Measurements from ENCODE around the gene CERKL.

Gene CERKL

DNA sequence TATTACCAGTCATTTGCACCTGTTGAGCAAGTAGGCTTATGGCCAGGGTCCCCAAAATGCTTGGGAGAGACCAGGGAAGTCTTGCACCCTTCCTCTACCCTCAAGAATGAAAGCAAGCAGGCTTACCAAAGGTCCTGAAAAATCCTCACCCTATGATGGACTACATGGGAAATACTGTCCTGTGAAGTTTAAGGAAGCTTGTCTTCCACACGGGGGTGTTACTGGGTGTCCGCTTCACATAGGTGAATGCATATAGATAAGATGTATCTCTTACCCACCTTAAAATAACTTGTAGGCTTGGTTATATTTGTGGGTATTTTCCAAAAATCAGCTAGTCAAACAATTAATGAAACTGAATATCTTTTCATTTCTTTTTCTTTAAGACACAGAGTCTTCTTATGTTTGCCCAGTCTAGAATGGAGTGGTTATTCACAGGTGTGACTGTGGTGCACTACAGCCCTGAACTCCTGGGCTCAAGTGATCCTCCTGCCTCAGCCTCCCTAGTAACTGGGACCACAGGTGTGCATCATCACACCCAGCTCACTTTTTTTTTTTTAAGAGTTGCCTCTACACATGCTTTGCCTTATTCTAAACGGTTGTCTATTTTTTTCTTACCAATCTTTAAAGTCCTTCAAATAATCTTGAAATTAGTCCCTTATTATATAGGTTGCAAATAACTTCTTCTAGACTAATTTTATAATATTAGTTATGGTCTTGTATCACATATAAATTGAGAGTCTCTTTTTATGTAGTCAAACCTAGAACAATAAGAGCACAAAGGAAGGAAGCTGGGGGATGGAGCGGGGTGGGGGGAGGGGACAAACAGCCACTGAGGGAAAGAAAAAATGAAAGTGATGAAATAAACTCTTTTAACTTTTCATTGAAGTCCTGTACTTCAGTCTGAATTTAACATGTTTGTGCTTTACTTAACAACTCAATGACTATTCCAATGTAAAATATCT is 49.0 kb downstream of the CERKL start:
- TF ChIP-seq, protein P1, sequence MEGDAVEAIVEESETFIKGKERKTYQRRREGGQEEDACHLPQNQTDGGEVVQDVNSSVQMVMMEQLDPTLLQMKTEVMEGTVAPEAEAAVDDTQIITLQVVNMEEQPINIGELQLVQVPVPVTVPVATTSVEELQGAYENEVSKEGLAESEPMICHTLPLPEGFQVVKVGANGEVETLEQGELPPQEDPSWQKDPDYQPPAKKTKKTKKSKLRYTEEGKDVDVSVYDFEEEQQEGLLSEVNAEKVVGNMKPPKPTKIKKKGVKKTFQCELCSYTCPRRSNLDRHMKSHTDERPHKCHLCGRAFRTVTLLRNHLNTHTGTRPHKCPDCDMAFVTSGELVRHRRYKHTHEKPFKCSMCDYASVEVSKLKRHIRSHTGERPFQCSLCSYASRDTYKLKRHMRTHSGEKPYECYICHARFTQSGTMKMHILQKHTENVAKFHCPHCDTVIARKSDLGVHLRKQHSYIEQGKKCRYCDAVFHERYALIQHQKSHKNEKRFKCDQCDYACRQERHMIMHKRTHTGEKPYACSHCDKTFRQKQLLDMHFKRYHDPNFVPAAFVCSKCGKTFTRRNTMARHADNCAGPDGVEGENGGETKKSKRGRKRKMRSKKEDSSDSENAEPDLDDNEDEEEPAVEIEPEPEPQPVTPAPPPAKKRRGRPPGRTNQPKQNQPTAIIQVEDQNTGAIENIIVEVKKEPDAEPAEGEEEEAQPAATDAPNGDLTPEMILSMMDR (IDR thresholded peaks at IDR 0.05; ENCODE audit: borderline replicate concordance, insufficient read depth, low read depth, low read length): no peak
- H3K4me3 ChIP-seq (ENCODE audit: low read depth, low read length): no peak overlapping the region

DNA sequence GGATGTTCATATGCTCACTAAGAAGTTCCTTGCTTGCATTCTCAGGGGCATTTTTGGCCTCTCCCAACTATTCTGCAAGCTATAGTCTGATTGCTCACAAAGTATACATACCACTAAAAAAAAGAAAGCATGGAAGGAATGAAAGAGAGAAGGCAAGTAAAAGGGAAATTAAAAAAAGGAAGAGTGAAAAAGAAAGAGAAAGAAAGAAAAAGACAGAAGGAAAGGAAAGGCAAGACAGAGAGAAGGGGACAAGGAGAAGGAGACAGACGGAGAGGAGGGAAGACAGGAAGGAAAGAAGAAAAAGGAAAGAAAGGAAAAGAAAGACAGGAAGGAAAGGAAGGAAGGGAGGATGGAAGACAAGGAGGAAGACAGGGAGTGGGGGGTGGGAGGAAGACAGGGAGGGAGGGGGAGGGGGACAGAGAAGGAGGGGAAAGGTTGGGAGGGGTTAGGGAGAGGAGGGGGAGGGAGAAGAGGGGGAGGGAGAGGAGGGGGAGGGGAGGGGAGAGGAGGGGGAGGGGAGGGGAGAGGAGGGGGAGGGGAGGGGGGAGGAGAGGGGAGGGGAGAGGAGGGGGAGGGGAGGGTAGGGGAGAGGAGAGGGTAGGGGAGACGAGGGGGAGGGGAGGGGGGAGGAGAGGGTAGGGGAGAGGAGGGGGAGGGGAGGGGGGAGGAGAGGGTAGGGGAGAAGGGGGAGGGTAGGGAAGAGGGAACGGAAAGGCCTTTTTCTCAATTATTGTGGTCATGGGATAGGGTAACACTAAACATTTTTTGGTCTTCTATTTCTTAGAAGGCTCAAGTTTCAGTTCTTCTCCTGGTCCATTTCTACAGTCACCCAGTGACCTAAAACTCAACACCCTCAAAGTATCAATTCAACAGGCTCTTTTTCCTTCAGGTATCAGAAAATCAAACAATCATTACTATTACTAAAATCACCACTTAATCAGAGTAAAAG is 50.7 kb downstream of the CERKL start:
- H3K4me3 ChIP-seq (ENCODE audit: low read depth, low read length): no peak overlapping the region
- TF ChIP-seq, protein P1 (IDR thresholded peaks at IDR 0.05; ENCODE audit: borderline replicate concordance, insufficient read depth, low read depth, low read length): no peak

DNA sequence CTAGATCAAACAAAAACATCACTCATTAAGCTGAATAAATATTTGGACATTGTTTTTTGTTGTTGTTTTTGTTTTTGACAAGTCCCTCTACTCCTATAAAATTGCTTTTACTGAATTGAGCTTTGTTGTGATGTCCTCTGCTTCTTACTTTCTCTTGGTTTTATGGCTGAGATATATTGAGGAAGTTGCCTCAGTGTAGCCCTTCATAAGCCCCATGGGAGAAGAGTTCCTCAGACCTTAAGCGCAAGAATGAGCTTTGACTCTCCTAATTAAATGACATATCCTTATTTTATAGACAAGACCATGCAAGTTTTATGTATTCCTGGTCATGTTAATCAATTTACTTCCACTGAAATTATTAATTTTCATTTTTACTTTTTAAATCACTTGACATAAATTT is 54.9 kb downstream of the CERKL start:
- no peak overlapping the region for H3K4me3 ChIP-seq (ENCODE audit: low read depth, low read length)
- TF ChIP-seq, protein P1 (IDR thresholded peaks at IDR 0.05; ENCODE audit: borderline replicate concordance, insufficient read depth, low read depth, low read length): no peak

DNA sequence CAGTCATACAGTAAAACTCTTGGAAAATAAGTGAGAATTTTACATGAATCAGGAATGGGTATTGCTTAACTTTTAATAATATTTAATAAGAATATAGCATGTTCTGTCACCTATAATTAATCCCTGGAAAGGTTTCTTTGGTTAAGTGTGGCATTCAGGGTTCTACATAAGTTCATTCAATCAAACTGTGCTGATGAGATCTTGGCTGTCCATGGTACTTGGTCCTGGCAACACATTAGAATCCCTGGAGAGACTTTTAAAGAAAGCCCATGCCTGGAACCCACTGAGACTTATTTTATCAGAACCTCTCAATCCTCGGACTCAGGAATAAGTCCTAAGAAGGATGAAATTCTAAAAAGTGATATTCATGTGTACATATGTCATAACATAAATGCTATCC is 60.3 kb downstream of the CERKL start:
- no peak overlapping the region for H3K4me3 ChIP-seq (ENCODE audit: low read depth, low read length)
- TF ChIP-seq, protein P1 (IDR thresholded peaks at IDR 0.05; ENCODE audit: borderline replicate concordance, insufficient read depth, low read depth, low read length): no peak

DNA sequence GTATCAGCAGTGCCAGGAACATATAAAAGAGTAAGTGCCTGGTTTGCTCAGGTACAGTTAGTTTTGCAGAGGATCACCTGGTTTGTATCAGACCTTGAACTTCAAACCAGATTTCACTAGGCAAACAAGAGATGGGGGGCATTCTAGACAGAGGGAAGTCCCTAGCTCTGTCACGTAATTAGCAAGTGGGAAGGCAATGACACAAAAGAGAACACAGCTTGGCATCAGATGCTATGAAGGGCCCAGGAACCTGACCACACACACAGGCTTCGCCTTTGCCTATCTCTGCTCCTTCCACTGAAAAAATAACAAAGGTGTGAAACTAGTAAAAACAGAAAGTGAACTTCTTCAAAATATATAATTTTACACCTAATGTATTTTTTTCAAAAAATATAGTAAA is 62.6 kb downstream of the CERKL start:
- no peak overlapping the region for H3K4me3 ChIP-seq (ENCODE audit: low read depth, low read length)
- TF ChIP-seq, protein P1 (IDR thresholded peaks at IDR 0.05; ENCODE audit: borderline replicate concordance, insufficient read depth, low read depth, low read length): no peak

DNA sequence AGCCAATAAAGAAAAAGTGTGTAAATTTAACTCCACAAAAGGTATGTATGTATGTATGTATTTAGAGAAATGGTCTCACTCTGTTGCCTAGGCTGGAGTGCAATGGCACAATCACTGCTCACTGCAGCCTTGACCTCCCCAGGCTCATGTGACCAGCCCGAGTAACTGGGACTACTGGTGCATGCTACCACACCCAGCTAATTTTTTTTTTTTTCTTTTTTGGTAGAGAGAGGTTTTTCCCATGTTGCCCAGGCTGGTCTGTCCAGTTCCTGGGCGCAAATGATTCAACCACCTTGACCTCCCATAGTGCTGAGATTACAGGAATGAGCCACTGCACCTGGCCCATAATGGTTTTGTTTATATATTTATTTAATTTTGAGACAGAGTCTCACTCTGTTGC is 67.1 kb downstream of the CERKL start:
- H3K4me3 ChIP-seq (ENCODE audit: low read depth, low read length): no peak overlapping the region
- TF ChIP-seq, protein P1 (IDR thresholded peaks at IDR 0.05; ENCODE audit: borderline replicate concordance, insufficient read depth, low read depth, low read length): no peak
